Activated CD4-positive, alpha-beta T cell treated with anti-CD3 and anti-CD28 coated beads, Interleukin-2, amount 10 ng/mL, durations not matched to agents 24 days and 14 days (primary cell): Measurements from ENCODE around the gene LRFN5. TPM values are rescaled to one million over a fixed set of nuclear protein-coding genes. Genes with fewer than 3 reads are reported as not detected.

ENCODE experiments used
- DNase-seq: peaks from one replicate; pipeline ENCODE4 v3.0.0; 2022
- H3K27ac Mint-ChIP-seq: one replicate; pipeline ENCODE4 v1.8.0; 2022; ENCODE audit warnings: mild to moderate bottlenecking, mixed read lengths
- H3K27me3 Mint-ChIP-seq: one replicate; pipeline ENCODE4 v1.8.0; 2022; ENCODE audit warnings: mixed read lengths
- H3K36me3 Mint-ChIP-seq: one replicate; pipeline ENCODE4 v1.8.0; 2022; ENCODE audit warnings: low read depth, mild to moderate bottlenecking, mixed read lengths
- H3K4me1 Mint-ChIP-seq: one replicate; pipeline ENCODE4 v1.8.0; 2021; ENCODE audit warnings: mixed read lengths
- H3K4me3 Mint-ChIP-seq: one replicate; pipeline ENCODE4 v1.8.0; 2022; ENCODE audit warnings: mild to moderate bottlenecking, moderate library complexity, mixed read lengths
- H3K9me3 Mint-ChIP-seq: one replicate; pipeline ENCODE4 v1.8.0; 2021; ENCODE audit warnings: mixed read lengths
- intact Hi-C: fragments of 100-400 bp; cut with micrococcal nuclease; formaldehyde crosslinking; loops from one replicate; pipeline ENCODE4 v1.15.1; 2023
- total RNA-seq: library from RNA; stranded (reverse); gene quantifications from 2 replicates; pipeline ENCODE4 v1.2.3, GENCODE V29; 2022

LRFN5 gene
- total RNA-seq, 1 donor from 2014 or later = not detected

DNA sequence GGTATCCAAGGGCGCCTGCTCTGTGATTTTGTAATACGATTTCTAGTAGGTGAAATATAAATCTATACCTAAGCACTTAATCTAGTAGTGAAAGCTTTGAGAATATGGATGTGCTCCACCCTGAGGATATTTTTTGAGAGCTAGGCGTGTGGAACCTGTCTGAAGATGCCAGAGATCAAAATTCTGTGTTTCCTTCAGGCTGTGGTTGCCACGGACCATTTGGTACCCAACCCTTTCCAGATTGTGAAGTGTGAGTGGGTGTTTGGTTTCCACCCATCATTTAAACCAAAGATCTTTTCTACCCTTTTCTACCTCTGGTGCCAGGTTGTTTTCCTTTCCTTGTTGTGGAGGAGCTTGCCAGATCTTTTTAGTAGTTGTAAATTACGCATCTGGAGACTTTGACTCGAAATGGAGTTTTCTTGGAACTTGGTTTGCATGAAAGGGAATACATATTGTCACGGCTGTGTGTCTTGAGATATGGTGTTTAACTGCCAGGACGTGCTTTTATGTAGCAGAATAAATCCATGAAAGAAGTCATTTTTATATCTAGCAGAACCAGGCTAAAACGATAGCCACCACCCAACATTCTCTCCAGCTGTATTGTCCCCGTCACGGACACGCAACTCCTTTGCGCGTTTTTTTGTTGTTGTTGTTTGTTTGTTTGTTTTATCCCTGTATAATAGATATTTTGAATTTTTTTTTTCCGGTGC is 2.2 kb downstream of the LRFN5 start:
- Mint-ChIP-seq H3K36me3 (no peaks in the 10 kb centered on the region), H3K27ac (no peak overlapping the region), H3K9me3 (no peaks in the 10 kb centered on the region), H3K4me1 (peaks cover 4% of the 10 kb centered on the region), H3K27me3 (peaks cover 68% of the 10 kb centered on the region), H3K4me3 (no peak overlapping the region)
- DNase-seq = no peak
- intact Hi-C loops = no loop called here

DNA sequence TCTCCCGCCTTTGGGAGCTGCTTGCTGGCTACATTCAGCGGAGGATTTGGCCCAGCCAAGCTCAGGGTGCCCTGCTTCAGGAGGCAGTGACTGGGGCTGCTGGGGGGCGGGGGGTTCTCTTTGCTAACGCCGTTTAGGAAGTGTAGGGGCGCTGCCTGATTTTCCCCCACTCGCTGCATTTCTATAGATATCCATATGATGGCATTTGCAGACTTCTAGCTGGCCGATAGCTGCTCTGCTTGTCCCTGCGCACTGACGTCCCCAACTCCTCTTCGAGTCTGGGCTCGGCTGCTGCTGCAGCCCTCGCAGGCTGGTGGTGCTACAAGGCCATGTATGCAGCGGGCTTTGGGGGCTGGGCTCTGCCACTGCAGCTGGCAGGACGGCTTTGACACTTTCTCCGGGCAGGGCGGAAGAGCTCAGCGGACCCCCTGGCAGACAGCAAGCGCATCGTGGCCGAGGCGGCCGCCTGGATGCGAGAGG is 3.1 kb downstream of the LRFN5 start:
- Mint-ChIP-seq H3K4me3 (no peak overlapping the region), H3K36me3 (no peaks in the 10 kb centered on the region), H3K9me3 (no peaks in the 10 kb centered on the region), H3K27ac (no peak overlapping the region), H3K27me3 (peaks cover 61% of the 10 kb centered on the region), H3K4me1 (peaks cover 4% of the 10 kb centered on the region)
- DNase-seq = no peak
- intact Hi-C loops = no loop called here

DNA sequence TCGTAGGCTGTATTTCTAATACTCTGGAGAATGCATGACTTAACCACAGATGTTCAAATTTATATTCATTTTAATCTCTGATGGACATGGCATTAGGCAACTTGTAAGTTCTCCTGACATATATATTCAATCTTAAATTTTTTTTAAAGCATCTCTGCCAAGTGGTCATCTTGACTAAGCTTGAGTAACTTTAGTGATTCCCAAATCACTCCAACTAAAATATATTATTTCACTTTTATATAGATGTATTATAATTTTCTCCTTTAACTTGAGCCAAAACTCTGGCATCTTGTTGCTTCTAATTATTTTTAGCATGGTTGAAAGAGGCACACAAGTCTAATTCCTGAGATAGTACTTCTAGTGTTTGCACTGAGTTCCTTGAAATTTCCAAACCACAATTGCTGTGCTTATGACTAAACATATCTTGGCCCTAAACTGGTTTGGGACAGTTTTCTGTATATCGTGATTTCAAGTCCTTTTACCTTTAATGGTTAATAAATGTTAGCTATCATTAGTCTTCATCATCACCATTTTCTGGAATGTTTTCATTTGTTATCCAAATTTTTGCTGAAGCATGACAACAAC is 8.4 kb downstream of the LRFN5 start:
- intact Hi-C loops = no loop called here
- Mint-ChIP-seq H3K27me3 (peaks cover 12% of the 10 kb centered on the region), H3K36me3 (no peaks in the 10 kb centered on the region), H3K4me1 (no peaks in the 10 kb centered on the region), H3K4me3 (no peak overlapping the region), H3K27ac (no peak overlapping the region), H3K9me3 (no peaks in the 10 kb centered on the region)
- no peak for DNase-seq

DNA sequence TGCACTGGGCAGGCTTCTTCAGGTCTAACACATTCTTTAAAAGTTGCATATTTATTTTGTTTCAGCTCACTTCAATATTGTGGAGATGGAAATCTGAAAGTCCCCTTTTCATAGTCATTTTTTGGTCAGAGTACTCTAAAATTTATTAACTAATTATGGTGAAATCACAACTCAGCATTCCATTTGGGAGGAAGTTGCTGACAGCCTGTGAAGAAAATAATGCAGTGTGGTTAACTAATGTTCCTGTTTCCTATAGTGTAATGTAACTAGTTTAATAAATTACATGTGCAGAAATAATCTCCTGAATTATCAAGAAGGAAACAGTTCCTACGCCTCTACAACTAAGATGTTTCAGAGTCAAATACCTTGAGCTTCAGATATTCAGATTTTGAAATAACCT is 17.1 kb downstream of the LRFN5 start:
- Mint-ChIP-seq H3K9me3 (no peaks in the 10 kb centered on the region), H3K27ac (no peak overlapping the region), H3K36me3 (no peaks in the 10 kb centered on the region), H3K4me3 (no peak overlapping the region), H3K27me3 (no peaks in the 10 kb centered on the region), H3K4me1 (no peaks in the 10 kb centered on the region)
- intact Hi-C loops = no loop called here
- no peak for DNase-seq

DNA sequence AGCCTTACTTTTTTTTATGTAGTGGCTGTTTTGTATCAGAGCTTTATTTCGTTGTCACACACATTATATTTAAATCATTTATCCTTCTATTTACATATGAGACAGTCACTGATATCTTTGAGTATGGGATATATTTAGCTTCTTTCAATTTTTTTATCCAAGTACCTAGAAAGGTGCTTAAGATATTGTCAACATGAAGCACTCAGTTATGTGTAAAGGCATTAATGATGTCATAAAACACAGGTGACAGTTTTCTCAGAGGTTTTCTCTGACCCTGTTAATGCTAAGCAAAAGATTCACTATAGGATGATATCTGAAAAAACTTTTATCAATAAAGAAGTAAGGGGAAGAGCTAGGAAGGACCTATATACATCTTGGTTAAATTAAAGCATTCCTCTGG is 23.2 kb downstream of the LRFN5 start:
- Mint-ChIP-seq H3K36me3 (no peaks in the 10 kb centered on the region), H3K9me3 (no peaks in the 10 kb centered on the region), H3K4me1 (no peaks in the 10 kb centered on the region), H3K27ac (no peak overlapping the region), H3K4me3 (no peak overlapping the region), H3K27me3 (no peaks in the 10 kb centered on the region)
- no peak for DNase-seq
- intact Hi-C loops = no loop called here

DNA sequence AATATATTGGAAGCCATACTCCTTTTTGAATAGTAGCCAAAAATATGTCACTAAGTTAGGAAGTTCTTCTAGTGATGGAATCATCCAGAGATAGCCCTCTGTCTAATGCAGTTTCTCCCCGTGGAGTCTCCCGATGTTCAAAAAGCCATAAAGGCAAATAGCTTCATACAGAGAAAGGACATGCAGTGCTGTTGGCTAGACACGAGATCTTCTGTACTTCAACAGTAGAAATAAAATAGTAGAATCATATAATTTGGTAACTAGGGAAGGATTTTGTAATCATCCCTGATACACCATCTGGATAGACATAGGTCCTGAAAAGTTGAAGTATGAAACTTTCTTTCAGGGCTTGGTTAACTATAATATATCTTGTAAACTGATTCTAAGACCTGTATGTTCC is 27.6 kb downstream of the LRFN5 start:
- Mint-ChIP-seq H3K4me3 (no peak overlapping the region), H3K9me3 (no peaks in the 10 kb centered on the region), H3K36me3 (no peaks in the 10 kb centered on the region), H3K27ac (no peak overlapping the region), H3K27me3 (no peaks in the 10 kb centered on the region), H3K4me1 (no peaks in the 10 kb centered on the region)
- intact Hi-C loops = no loop called here
- DNase-seq = no peak

DNA sequence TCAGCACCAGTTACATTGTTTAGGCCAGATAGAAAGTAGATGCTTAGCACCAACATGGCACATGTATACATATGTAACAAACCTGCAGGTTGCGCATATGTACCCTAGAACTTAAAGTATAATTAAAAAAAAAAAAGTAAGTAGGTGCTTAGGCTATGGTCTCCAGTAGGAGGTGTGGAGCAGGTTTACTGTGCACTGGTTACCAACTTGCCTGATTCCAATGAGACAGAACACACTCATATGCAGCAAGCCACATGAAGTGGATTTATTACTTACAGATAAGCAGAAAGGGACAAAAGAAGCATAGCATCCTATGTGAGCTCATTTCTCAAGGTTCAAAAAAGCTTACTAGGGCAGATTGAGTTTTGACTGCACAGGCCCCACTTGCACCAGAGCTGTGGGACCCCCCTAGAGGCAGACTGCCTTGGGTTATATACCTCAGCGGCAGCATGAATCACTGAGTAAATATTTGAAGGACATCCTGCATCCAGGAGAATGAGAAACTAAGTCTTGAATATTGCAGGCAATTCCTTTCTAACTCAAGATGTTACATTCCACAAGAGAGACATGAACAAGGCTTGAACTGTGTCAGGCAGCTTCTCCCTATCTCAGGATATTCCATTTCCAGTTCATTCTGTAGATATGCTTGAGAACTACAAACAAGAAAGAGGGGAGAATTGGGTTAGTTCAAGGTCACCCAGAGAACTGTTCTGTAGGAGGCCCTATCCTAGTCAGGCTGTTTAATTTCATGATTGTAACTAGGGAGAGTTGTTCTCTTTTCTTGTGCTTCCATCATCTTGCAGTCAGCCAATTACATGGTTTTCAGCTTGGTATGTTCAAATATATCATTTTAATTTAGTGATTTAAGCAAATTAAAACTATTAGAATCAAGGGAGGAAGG is 30.1 kb downstream of the LRFN5 start:
- intact Hi-C loops = no loop called here
- DNase-seq = no peak
- Mint-ChIP-seq H3K9me3 (no peaks in the 10 kb centered on the region), H3K36me3 (no peaks in the 10 kb centered on the region), H3K27me3 (no peaks in the 10 kb centered on the region), H3K4me3 (no peak overlapping the region), H3K27ac (no peak overlapping the region), H3K4me1 (no peaks in the 10 kb centered on the region)

DNA sequence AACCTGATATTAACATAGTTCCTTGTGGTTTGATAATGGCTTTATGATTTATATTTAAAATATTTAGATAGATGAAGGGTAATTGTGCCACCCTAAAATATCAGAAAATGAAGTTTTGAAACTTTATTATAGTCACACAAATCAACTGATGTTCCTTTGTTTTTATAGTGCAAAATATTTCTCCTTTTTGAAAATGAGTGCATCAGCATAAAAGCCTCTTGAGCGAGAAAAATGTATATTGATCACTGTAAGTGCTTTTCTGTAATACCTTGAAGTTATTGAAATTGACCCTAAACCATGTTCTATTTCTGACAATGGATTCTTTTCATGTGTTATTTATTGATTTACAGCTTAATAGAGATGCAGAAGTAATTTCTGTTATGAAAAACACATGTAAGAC is 35.0 kb downstream of the LRFN5 start:
- H3K27me3 Mint-ChIP-seq = no peaks in the 10 kb centered on the region
- no peaks in the 10 kb centered on the region for H3K9me3 Mint-ChIP-seq
- H3K27ac Mint-ChIP-seq = no peak overlapping the region

DNA sequence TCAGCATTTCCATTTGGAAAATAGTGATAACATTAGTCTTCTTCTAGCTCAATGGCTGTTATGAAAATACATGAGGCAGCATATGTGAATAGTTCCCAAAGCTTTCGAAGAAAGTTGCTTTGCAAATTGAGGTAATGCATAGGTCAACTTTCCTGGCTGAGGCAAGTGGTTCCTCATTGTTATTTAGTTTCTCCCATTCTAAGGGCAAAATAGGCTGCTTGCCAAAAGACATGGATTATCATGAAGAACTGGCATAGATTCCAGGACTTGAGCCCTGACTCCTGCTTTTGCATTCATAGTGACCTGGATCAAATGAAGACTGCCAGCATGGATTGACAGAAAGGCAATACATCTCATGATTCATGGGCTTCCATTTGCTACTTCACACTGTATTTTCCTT is 35.7 kb downstream of the LRFN5 start:
- H3K4me1 Mint-ChIP-seq = no peaks in the 10 kb centered on the region
- no peak overlapping the region for H3K27ac Mint-ChIP-seq
- intact Hi-C loops = no loop called here
- H3K4me3 Mint-ChIP-seq = no peak overlapping the region
- no peaks in the 10 kb centered on the region for H3K36me3 Mint-ChIP-seq
- no peak for DNase-seq
- H3K27me3 Mint-ChIP-seq = no peaks in the 10 kb centered on the region
- H3K9me3 Mint-ChIP-seq = no peaks in the 10 kb centered on the region

More for the DNA sequence above, 35.0 kb downstream of the LRFN5 start:
- intact Hi-C loops = no loop called here
- H3K4me3 Mint-ChIP-seq = no peak overlapping the region
- no peaks in the 10 kb centered on the region for H3K4me1 Mint-ChIP-seq
- H3K36me3 Mint-ChIP-seq = no peaks in the 10 kb centered on the region
- no peak for DNase-seq

DNA sequence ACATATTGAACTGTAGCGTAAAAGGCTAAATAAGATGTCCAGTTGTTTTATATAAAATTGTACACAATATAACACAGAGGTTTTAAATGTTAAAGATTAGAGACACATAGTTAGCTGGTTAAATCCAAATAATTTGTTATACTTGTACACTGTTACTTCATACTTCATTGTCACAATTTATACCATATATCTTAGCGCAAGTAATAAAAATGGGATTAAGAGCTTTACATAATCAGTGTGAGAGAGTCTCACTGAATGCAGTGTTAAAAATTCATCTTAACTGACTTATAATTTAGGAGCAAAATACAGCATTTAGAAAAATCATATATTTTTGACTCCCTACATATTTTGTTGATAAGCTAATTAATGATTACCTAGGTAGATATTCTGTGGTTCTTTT is 36.1 kb downstream of the LRFN5 start:
- H3K9me3 Mint-ChIP-seq = no peaks in the 10 kb centered on the region
- no peak for DNase-seq
- no peak overlapping the region for H3K4me3 Mint-ChIP-seq
- no peaks in the 10 kb centered on the region for H3K4me1 Mint-ChIP-seq
- H3K27me3 Mint-ChIP-seq = no peaks in the 10 kb centered on the region
- intact Hi-C loops = no loop called here
- H3K36me3 Mint-ChIP-seq = no peaks in the 10 kb centered on the region
- H3K27ac Mint-ChIP-seq = no peak overlapping the region

DNA sequence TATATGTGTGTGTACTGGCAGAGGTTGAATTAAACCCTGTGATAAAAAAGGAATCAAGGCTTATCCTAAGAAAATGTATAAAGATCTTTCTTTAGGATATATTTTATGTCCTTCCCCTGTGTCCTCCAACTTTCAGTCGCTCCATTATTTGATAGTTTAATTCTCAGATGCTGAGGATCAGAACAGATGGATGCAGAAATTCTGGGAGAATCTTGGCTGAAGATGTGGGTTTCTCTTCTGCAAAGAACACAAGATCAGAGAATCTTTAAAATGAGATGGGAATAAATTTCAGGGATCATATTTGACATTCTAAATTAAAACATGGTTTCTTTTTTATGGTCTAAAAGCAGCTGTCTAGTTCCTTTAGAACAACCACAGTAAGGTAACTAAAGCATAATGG is 37.9 kb downstream of the LRFN5 start:
- no peaks in the 10 kb centered on the region for H3K4me1 Mint-ChIP-seq
- no peak overlapping the region for H3K4me3 Mint-ChIP-seq
- no peak overlapping the region for H3K27ac Mint-ChIP-seq
- no peaks in the 10 kb centered on the region for H3K9me3 Mint-ChIP-seq
- no peaks in the 10 kb centered on the region for H3K36me3 Mint-ChIP-seq
- intact Hi-C loops = no loop called here
- DNase-seq = no peak
- H3K27me3 Mint-ChIP-seq = no peaks in the 10 kb centered on the region

DNA sequence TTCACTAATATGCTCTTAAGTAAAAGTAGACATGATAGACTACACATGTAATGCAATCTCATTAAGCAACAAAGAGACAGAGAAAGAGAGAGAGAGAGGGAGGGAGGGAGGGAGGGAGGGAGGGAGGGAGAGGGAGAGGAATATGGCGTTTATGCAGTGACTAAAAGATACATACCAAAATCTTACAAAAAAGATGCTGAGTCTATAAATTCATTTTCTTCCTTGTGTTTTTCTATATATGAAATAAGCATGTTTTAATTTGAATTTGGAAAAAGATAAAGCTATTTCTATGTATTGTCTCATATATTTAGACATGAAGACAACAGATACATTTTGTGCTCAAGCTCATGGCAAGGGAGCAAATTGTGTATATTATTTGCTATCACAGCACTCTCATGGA is 44.1 kb downstream of the LRFN5 start:
- Mint-ChIP-seq H3K4me1 (no peaks in the 10 kb centered on the region), H3K27me3 (no peaks in the 10 kb centered on the region), H3K27ac (no peak overlapping the region), H3K36me3 (no peaks in the 10 kb centered on the region), H3K4me3 (no peak overlapping the region), H3K9me3 (no peaks in the 10 kb centered on the region)
- intact Hi-C loops = no loop called here
- no peak for DNase-seq

DNA sequence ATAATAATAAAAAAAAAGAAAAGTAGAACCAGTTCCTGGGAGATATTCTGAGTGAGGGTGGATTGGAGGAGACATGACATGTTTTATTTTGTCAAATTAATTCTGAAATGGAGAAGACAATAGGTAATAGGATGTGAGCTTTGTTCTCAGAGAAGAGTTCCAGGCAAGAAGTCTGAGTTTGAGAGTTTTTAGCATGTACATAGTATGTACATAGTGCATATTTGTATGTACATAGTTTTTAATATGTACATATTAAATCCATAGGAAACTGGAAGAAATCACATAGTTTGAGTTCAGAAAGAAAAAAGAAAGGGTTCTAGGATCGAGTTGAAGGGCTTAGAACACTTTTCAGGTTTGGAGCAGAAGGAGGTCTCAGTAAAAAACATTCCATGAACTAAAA is 47.5 kb downstream of the LRFN5 start:
- no peaks in the 10 kb centered on the region for H3K9me3 Mint-ChIP-seq
- H3K36me3 Mint-ChIP-seq = no peaks in the 10 kb centered on the region
- H3K4me1 Mint-ChIP-seq = no peaks in the 10 kb centered on the region
- no peak for DNase-seq
- no peak overlapping the region for H3K27ac Mint-ChIP-seq
- H3K4me3 Mint-ChIP-seq = no peak overlapping the region
- no peaks in the 10 kb centered on the region for H3K27me3 Mint-ChIP-seq
- intact Hi-C loops = no loop called here

DNA sequence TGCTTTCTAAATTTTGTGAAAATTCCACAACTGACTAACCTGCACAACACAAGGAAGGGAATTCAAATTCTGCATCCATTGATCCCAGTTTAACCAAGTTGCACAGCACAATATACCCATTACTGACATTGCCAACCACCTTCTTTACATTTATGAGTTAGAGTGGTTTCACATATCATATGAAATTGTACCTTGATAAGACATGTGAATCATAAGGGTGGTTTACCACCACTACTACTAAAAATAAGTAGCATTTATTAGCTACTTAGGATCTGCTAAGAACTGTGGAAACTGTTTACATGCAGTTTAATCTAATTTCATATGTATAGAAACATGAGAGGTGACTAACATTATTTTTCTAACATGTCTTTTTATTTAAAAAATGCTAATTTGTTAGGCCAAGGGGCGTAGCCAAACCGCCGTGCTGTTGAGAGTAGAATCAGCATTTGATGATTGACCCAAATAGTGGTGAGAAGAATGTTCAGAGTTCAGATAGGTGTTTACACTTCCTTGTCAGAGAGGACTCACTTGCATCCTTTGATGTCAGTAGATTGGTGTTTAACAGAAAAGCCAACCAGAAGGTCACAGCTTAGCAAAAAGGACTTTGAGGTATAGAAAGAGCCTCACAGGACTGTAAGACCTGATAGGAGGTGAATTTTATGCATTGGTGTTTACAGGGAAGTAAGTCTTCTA is 56.2 kb downstream of the LRFN5 start:
- intact Hi-C loops = no loop called here
- Mint-ChIP-seq H3K27me3 (no peaks in the 10 kb centered on the region), H3K9me3 (no peaks in the 10 kb centered on the region), H3K4me1 (no peaks in the 10 kb centered on the region), H3K4me3 (no peak overlapping the region), H3K36me3 (no peaks in the 10 kb centered on the region), H3K27ac (no peak overlapping the region)
- no peak for DNase-seq
